ENCODE data around the gene ELP6.
"Not testable (repeated sequence)": the region's sequence is repeated elsewhere in the genome, so short reads cannot be mapped to it uniquely, and the experiment has no call there.

The ELP6 gene

DNA sequence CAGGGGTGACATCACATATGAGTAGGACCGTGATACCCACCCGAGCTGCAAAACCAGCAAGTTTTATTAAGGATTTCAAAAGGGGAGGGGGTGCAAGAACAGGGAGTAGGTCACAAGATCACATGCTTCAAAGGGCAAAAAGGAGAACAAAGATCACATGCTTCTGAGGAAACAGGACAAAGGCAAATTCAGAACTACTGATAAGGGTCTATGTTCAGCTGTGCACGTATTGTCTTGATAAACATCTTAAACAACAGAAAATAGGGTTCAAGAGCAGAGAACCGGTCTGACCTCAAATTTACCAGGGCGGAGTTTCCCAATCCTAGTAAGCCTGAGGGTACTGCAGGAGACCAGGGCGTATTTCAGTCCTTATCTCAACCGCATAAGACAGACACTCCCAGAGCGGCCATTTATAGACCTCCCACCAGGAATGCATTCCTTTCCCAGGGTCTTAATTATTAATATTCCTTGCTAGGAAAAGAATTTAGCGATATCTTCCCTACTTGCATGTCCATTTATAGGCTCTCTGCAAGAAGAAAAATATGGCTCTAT is 53.9 kb downstream of the ELP6 start:
- not testable (repeated sequence) for DNase-seq

- DNase-seq = no peak
Observed at GRCh38 chr3:47456984-47457383, 56.5 kb downstream of the ELP6 start.

- DNase-seq = no peak
Observed at GRCh38 chr3:47455806-47456452, 57.6 kb downstream of the ELP6 start.

- no peak for DNase-seq
Observed at GRCh38 chr3:47452453-47453215, 60.9 kb downstream of the ELP6 start.

Measured in NCI-H1436 treated with DMSO at 0.1 percent for 48 hours (cell line).